Caco-2 (cell line): ENCODE results near the gene CEP112. TPM values are rescaled to one million over a fixed set of nuclear protein-coding genes. Genes with fewer than 3 reads are reported as not detected.

Source experiments
- BruUV-seq: library from RNA; stranded (reverse); fragments of 400-500 nt; replicated peaks from 2 replicates; lab custom pipeline; 2021; lab: Mats Ljungman, UMichigan
- CTCF ChIA-PET: fragments of 300-600 bp; sonication (Branson Sonifier 250); formaldehyde crosslinking; loops from one replicate; lab custom pipeline; 2022; ENCODE audit warnings: antibody characterized with exemption; lab: Charles Lee
- POLR2A ChIA-PET: fragments of 300-600 bp; sonication (Branson Sonifier 250); formaldehyde crosslinking; loops from one replicate; lab custom pipeline; 2022; ENCODE audit warnings: antibody characterized with exemption; lab: Charles Lee
- DNase-seq, 2 experiments: peaks; one replicate each; pipeline versions ENCODE4 v3.0.0 to v3.0.0-alpha.2; 2020 to 2022
- H3K27me3 ChIP-seq: replicated peaks from 2 replicates; pipeline ENCODE4 v1.6.0; 2011; ENCODE audit warnings: low read length; ENCODE audit not compliant: control insufficient read depth, insufficient read depth
- H3K36me3 ChIP-seq: 2 replicates; pipeline ENCODE4 v1.5.1; 2011; ENCODE audit warnings: low read length; ENCODE audit not compliant: control insufficient read depth, insufficient read depth
- H3K4me1 ChIP-seq: fragments of 250-450 bp; sonication (Bioruptor Pico); 2 replicates; pipeline ENCODE4 v1.5.1; 2020; ENCODE audit warnings: mild to moderate bottlenecking
- H3K4me3 ChIP-seq: 2 replicates; pipeline ENCODE4 v1.5.1; 2011; ENCODE audit warnings: low read depth, mild to moderate bottlenecking, control low read depth, low read length
- H3K9me3 ChIP-seq: fragments of 250-450 bp; sonication (Bioruptor Pico); 2 replicates; pipeline ENCODE4 v1.5.1; 2020; ENCODE audit warnings: mild to moderate bottlenecking, moderate library complexity
- H3K27ac Mint-ChIP-seq: one replicate; pipeline ENCODE4 v1.8.0; 2022; ENCODE audit warnings: mixed read lengths; ENCODE audit not compliant: unreplicated experiment
- H3K27me3 Mint-ChIP-seq: one replicate; pipeline ENCODE4 v1.8.0; 2022; ENCODE audit warnings: mixed read lengths; ENCODE audit not compliant: insufficient read depth, unreplicated experiment
- H3K36me3 Mint-ChIP-seq: one replicate; pipeline ENCODE4 v1.8.0; 2022; ENCODE audit warnings: mild to moderate bottlenecking, mixed read lengths; ENCODE audit not compliant: insufficient read depth, unreplicated experiment
- H3K4me1 Mint-ChIP-seq: one replicate; pipeline ENCODE4 v1.8.0; 2022; ENCODE audit warnings: low read depth, mixed read lengths; ENCODE audit not compliant: unreplicated experiment
- H3K4me3 Mint-ChIP-seq: one replicate; pipeline ENCODE4 v1.8.0; 2022; ENCODE audit warnings: mild to moderate bottlenecking, moderate library complexity, mixed read lengths; ENCODE audit not compliant: unreplicated experiment
- H3K9me3 Mint-ChIP-seq: one replicate; pipeline ENCODE4 v1.8.0; 2022; ENCODE audit warnings: mixed read lengths; ENCODE audit not compliant: unreplicated experiment
- CTCF ChIP-seq, 2 experiments: fragments of 200-600 bp in 1 of 2; IDR thresholded peaks; 1 replicate in 1 of 2; 2 replicates in 1 of 2; pipeline versions ENCODE4 v1.5.1 to v1.8.0; 2011 to 2022; ENCODE audit warnings: antibody characterized with exemption in 1 of 2, control low read depth in 1 of 2, inconsistent platforms in 1 of 2, low read depth in 1 of 2, low read length in 1 of 2, mild to moderate bottlenecking in 1 of 2, moderate library complexity in 1 of 2; ENCODE audit not compliant: insufficient read depth in 1 of 2, severe bottlenecking in 1 of 2, unreplicated experiment in 1 of 2
- intact Hi-C: fragments of 100-400 bp; cut with micrococcal nuclease; formaldehyde crosslinking; loops from one replicate; pipeline ENCODE4 v1.10.0; 2022; ENCODE audit not compliant: unreplicated experiment
- total RNA-seq: library from RNA; stranded (reverse); gene quantifications from 2 replicates; pipeline ENCODE4 v1.2.3, GENCODE V29; 2022

CEP112 gene
- total RNA-seq, 1 experiment from 2014 or later, result 4.7 TPM

- Mint-ChIP-seq H3K27me3 (no peaks in the 10 kb centered on the region), H3K4me1 (peaks cover 5% of the 10 kb centered on the region), H3K36me3 (no peaks in the 10 kb centered on the region), H3K4me3 (no peak overlapping the region), H3K27ac (no peak overlapping the region), H3K9me3 (no peaks in the 10 kb centered on the region)
- TF ChIP-seq CTCF (IDR thresholded peaks at IDR 0.05; ENCODE audit: insufficient read depth in 1 of 2, low read depth in 1 of 2, low read length in 1 of 2, severe bottlenecking in 1 of 2, unreplicated experiment in 1 of 2), result no peak
- ChIA-PET CTCF (no interaction called here), POLR2A (no interaction called here)
- H3K27me3 ChIP-seq, result no peaks in the 10 kb centered on the region
- no peaks in the 10 kb centered on the region for H3K4me1 ChIP-seq
- H3K36me3 ChIP-seq, result no peaks in the 10 kb centered on the region
- no peaks in the 10 kb centered on the region for H3K9me3 ChIP-seq
- no peak overlapping the region for H3K4me3 ChIP-seq
- DNase-seq, result no peak
- BruUV-seq, result no TSS peak
- intact Hi-C loops, result no loop called here
Measured at GRCh38 chr17:65601145-65601544, 590.8 kb downstream of the CEP112 start.

GRCh38 chr17:65600518-65600917, 591.4 kb downstream of the CEP112 start:
- H3K9me3 ChIP-seq, result no peaks in the 10 kb centered on the region
- Mint-ChIP-seq H3K9me3 (no peaks in the 10 kb centered on the region), H3K27ac (no peak overlapping the region), H3K4me3 (no peak overlapping the region), H3K27me3 (no peaks in the 10 kb centered on the region), H3K36me3 (no peaks in the 10 kb centered on the region), H3K4me1 (peaks cover 5% of the 10 kb centered on the region)
- ChIA-PET POLR2A (interaction anchor here (0.6 kb wide), 1 partner anchor 42 kb away, joined by 3 read pairs; no protein-coding TSS in a partner anchor), CTCF (no interaction called here)
- TF ChIP-seq CTCF (IDR thresholded peaks at IDR 0.05; ENCODE audit: insufficient read depth in 1 of 2, low read depth in 1 of 2, low read length in 1 of 2, severe bottlenecking in 1 of 2, unreplicated experiment in 1 of 2), result no peak
- DNase-seq, result no peak
- intact Hi-C loops, result no loop called here
- H3K4me1 ChIP-seq, result peaks cover under 1% of the 10 kb centered on the region; the same call in 1 of the 2 replicates
- H3K27me3 ChIP-seq, result no peaks in the 10 kb centered on the region
- H3K36me3 ChIP-seq, result no peaks in the 10 kb centered on the region
- BruUV-seq, result no TSS peak
- H3K4me3 ChIP-seq, result no peak overlapping the region

GRCh38 chr17:65599650-65600049, 592.3 kb downstream of the CEP112 start:
- BruUV-seq, result no TSS peak
- H3K27me3 ChIP-seq, result no peaks in the 10 kb centered on the region
- no peaks in the 10 kb centered on the region for H3K36me3 ChIP-seq
- no peak for DNase-seq
- no peaks in the 10 kb centered on the region for H3K9me3 ChIP-seq
- intact Hi-C loops, result no loop called here
- no peaks in the 10 kb centered on the region for H3K36me3 Mint-ChIP-seq
- H3K4me3 Mint-ChIP-seq, result no peak overlapping the region
- TF ChIP-seq CTCF (IDR thresholded peaks at IDR 0.05; ENCODE audit: insufficient read depth in 1 of 2, low read depth in 1 of 2, low read length in 1 of 2, severe bottlenecking in 1 of 2, unreplicated experiment in 1 of 2), result no peak
- H3K4me1 Mint-ChIP-seq, result peaks cover 11% of the 10 kb centered on the region
- POLR2A ChIA-PET, result no interaction called here
- H3K4me1 ChIP-seq, result peaks cover 9% of the 10 kb centered on the region
- no peaks in the 10 kb centered on the region for H3K27me3 Mint-ChIP-seq
- no peak overlapping the region for H3K27ac Mint-ChIP-seq
- H3K4me3 ChIP-seq, result no peak overlapping the region
- CTCF ChIA-PET, result no interaction called here
- no peaks in the 10 kb centered on the region for H3K9me3 Mint-ChIP-seq
